GM23338 (cell line): ENCODE data around the gene MUC22. TPM values are rescaled to one million over a fixed set of nuclear protein-coding genes. Genes with fewer than 3 reads are reported as not detected.
A peak's percentile ranks its signal among the peaks of the same experiment; 100 is the strongest.

ENCODE experiments used
- ATAC-seq: fragments of 200-7000 bp; cut with Tn5 transposase; 3 replicates; pipeline ENCODE4 v1.9.1; 2020
- DNase-seq: peaks from one replicate; pipeline ENCODE4 v3.0.0-alpha.2; 2015; ENCODE audit warnings: low spot score
- H2AFZ ChIP-seq: fragments of 200-600 bp; sonication (generic); 2 replicates; pipeline ENCODE4 v1.8.0; 2016; ENCODE audit warnings: antibody characterized with exemption, mild to moderate bottlenecking, moderate library complexity
- H3F3A ChIP-seq: fragments of 200-600 bp; sonication (generic); replicated peaks from 2 replicates; pipeline ENCODE4 v1.8.0; 2017; ENCODE audit warnings: antibody characterized with exemption, mixed run types, low read depth
- H3K27ac ChIP-seq: fragments of 200-600 bp; sonication (generic); 2 replicates; pipeline ENCODE4 v1.6.1; 2016; ENCODE audit warnings: low read depth
- H3K27me3 ChIP-seq: fragments of 200-600 bp; sonication (generic); 2 replicates; pipeline ENCODE4 v1.8.0; 2016; ENCODE audit warnings: mild to moderate bottlenecking, mixed run types, moderate library complexity; ENCODE audit not compliant: insufficient read depth
- H3K36me3 ChIP-seq: fragments of 200-600 bp; sonication (generic); 2 replicates; pipeline ENCODE4 v1.8.0; 2016; ENCODE audit warnings: mild to moderate bottlenecking; ENCODE audit not compliant: insufficient read depth
- H3K4me1 ChIP-seq: fragments of 200-600 bp; sonication (generic); 2 replicates; pipeline ENCODE4 v1.8.0; 2016; ENCODE audit warnings: mild to moderate bottlenecking, moderate library complexity; ENCODE audit not compliant: insufficient read depth
- H3K4me2 ChIP-seq: fragments of 200-600 bp; sonication (generic); 2 replicates; pipeline ENCODE4 v1.7.1; 2017; ENCODE audit warnings: mixed run types
- H3K4me3 ChIP-seq: fragments of 200-600 bp; sonication (generic); 2 replicates; pipeline ENCODE4 v1.6.1; 2016; ENCODE audit warnings: mixed run types
- H3K79me2 ChIP-seq: fragments of 200-600 bp; sonication (generic); replicated peaks from 2 replicates; pipeline ENCODE4 v1.8.0; 2017; ENCODE audit warnings: mild to moderate bottlenecking; ENCODE audit not compliant: insufficient read depth
- H3K9me2 ChIP-seq: fragments of 200-600 bp; sonication (generic); 2 replicates; pipeline ENCODE4 v1.8.0; 2017; ENCODE audit not compliant: insufficient read depth
- H4K20me1 ChIP-seq: fragments of 200-600 bp; sonication (generic); replicated peaks from 2 replicates; pipeline ENCODE4 v1.8.0; 2017; ENCODE audit warnings: mild to moderate bottlenecking; ENCODE audit not compliant: insufficient read depth
- H3K27ac Mint-ChIP-seq: 2 replicates; pipeline ENCODE4 v1.8.0; 2020; ENCODE audit warnings: inconsistent platforms, mild to moderate bottlenecking, moderate library complexity, mixed read lengths
- H3K27me3 Mint-ChIP-seq: 3 replicates; pipeline ENCODE4 v1.8.0; 2022; ENCODE audit warnings: low read depth, mild to moderate bottlenecking, moderate library complexity, mixed read lengths, inconsistent platforms; ENCODE audit not compliant: insufficient read depth, poor library complexity
- H3K36me3 Mint-ChIP-seq: 3 replicates; pipeline ENCODE4 v1.8.0; 2021; ENCODE audit warnings: low read depth, mild to moderate bottlenecking, inconsistent platforms, moderate library complexity, mixed read lengths
- H3K4me1 Mint-ChIP-seq: 3 replicates; pipeline ENCODE4 v1.8.0; 2020; ENCODE audit warnings: mild to moderate bottlenecking, inconsistent platforms, mixed read lengths
- H3K4me3 Mint-ChIP-seq: 3 replicates; pipeline ENCODE4 v1.8.0; 2021; ENCODE audit warnings: moderate library complexity, mild to moderate bottlenecking, inconsistent platforms, mixed read lengths
- H3K9me3 Mint-ChIP-seq: 3 replicates; pipeline ENCODE4 v1.8.0; 2020; ENCODE audit warnings: moderate library complexity, mild to moderate bottlenecking, inconsistent platforms, mixed read lengths
- CREB1 ChIP-seq: fragments of 250-450 bp; sonication (Bioruptor Pico); IDR thresholded peaks from 2 replicates; pipeline ENCODE4 v1.5.0; 2020; ENCODE audit warnings: low read depth, mild to moderate bottlenecking, moderate library complexity
- CTCF ChIP-seq, 2 experiments: fragments of 200-600 bp in 1 of 2; sonication (generic) in 1 of 2; conservative IDR thresholded peaks; 2 replicates each; pipeline versions ENCODE4 v1.5.1 to v1.6.1; 2016 to 2017; ENCODE audit warnings: antibody characterized with exemption in 2 of 2, low read depth in 2 of 2, mild to moderate bottlenecking in 2 of 2, moderate library complexity in 1 of 2
- ETS1 ChIP-seq: IDR thresholded peaks from 2 replicates; pipeline ENCODE4 v1.6.1; 2016; ENCODE audit warnings: antibody characterized with exemption
- EZH2 ChIP-seq: fragments of 200-600 bp; sonication (generic); IDR thresholded peaks from one replicate; pipeline ENCODE4 v1.8.0; 2017; ENCODE audit warnings: antibody characterized with exemption, mild to moderate bottlenecking, low read depth; ENCODE audit not compliant: unreplicated experiment
- EZH2phosphoT487 ChIP-seq: fragments of 200-600 bp; sonication (generic); IDR thresholded peaks from one replicate; pipeline ENCODE4 v1.8.1; 2018; ENCODE audit warnings: antibody characterized with exemption; ENCODE audit not compliant: unreplicated experiment
- POLR2AphosphoS5 ChIP-seq: IDR thresholded peaks from 2 replicates; pipeline ENCODE4 v1.6.1; 2016; ENCODE audit warnings: antibody characterized with exemption, low read depth
- ZNF114 ChIP-seq: fragments of 250-450 bp; sonication (Bioruptor Pico); IDR thresholded peaks from 2 replicates; pipeline ENCODE4 v1.5.0; 2020; ENCODE audit warnings: mild to moderate bottlenecking, moderate library complexity
- ZNF462 ChIP-seq: fragments of 250-450 bp; sonication (Bioruptor Pico); IDR thresholded peaks from 2 replicates; pipeline ENCODE4 v1.5.0; 2020; ENCODE audit warnings: mild to moderate bottlenecking, moderate library complexity
- polyA plus RNA-seq: library from polyadenylated mRNA; unstranded; fragments of >200 nt; fragmentation: Nextera tagmentation; extraction: Ambion mirVana; gene quantifications from 2 replicates; pipeline ENCODE4 v1.2.1, GENCODE V29; 2016
- total RNA-seq: library from RNA; depleted of rRNA; stranded (reverse); fragments of >200 nt; shearing (Covaris generic); gene quantifications from 2 replicates; pipeline ENCODE4 v1.2.3, GENCODE V29; 2014

MUC22 gene
- total and polyA plus RNA-seq, 2 experiments from 2014 or later, result not detected

GRCh38 chr6:31008165-31008564 lies 2.1 kb upstream of the MUC22 start:
- H3K4me1 ChIP-seq, result no peaks in the 10 kb centered on the region
- peaks cover 6% of the 10 kb centered on the region for H3K27me3 Mint-ChIP-seq
- H3K4me3 ChIP-seq, result no peak overlapping the region
- H3K36me3 Mint-ChIP-seq, result no peaks in the 10 kb centered on the region
- no peak overlapping the region for H3K27ac Mint-ChIP-seq
- H3K79me2 ChIP-seq, result no peaks in the 10 kb centered on the region
- no peak overlapping the region for H3K4me2 ChIP-seq
- DNase-seq (peak; percentile 48), ATAC-seq (peak; percentile 74)
- TF ChIP-seq CTCF (conservative IDR thresholded peaks at IDR 0.05; ENCODE audit: low read depth in 2 of 2) (peak; percentile 35 to 54), EZH2 (no peak)
- no peak overlapping the region for H3K4me3 Mint-ChIP-seq
- no peak overlapping the region for H3K27ac ChIP-seq
- no peaks in the 10 kb centered on the region; the same call in 2 of the 3 replicates for H3K4me1 Mint-ChIP-seq
- peak overlapping the region; percentile 40; the same call in 1 of the 2 replicates for H2AFZ ChIP-seq
- H3F3A ChIP-seq, result no peaks in the 10 kb centered on the region
- H3K27me3 ChIP-seq, result no peaks in the 10 kb centered on the region
- H3K9me2 ChIP-seq, result no peaks in the 10 kb centered on the region
- no peaks in the 10 kb centered on the region for H4K20me1 ChIP-seq
- no peaks in the 10 kb centered on the region for H3K9me3 Mint-ChIP-seq
- H3K36me3 ChIP-seq, result no peaks in the 10 kb centered on the region

GRCh38 chr6:31009731-31010130 lies 543 bp upstream of the MUC22 start:
- no peak for TF ChIP-seq EZH2phosphoT487
- H3K36me3 Mint-ChIP-seq, result no peaks in the 10 kb centered on the region
- H3K9me3 Mint-ChIP-seq, result no peaks in the 10 kb centered on the region
- H3K27me3 ChIP-seq, result no peaks in the 10 kb centered on the region
- no peak overlapping the region for H3K27ac ChIP-seq
- H3K4me3 ChIP-seq, result no peak overlapping the region
- no peaks in the 10 kb centered on the region for H3K9me2 ChIP-seq
- no peaks in the 10 kb centered on the region for H3K36me3 ChIP-seq
- H3K4me1 ChIP-seq, result no peaks in the 10 kb centered on the region
- H3K27ac Mint-ChIP-seq, result no peak overlapping the region
- DNase-seq (no peak), ATAC-seq (no peak)
- H3F3A ChIP-seq, result no peaks in the 10 kb centered on the region
- no peaks in the 10 kb centered on the region; the same call in 2 of the 3 replicates for H3K4me1 Mint-ChIP-seq
- H3K4me2 ChIP-seq, result no peak overlapping the region
- no peaks in the 10 kb centered on the region for H3K79me2 ChIP-seq
- no peaks in the 10 kb centered on the region for H4K20me1 ChIP-seq
- H2AFZ ChIP-seq, result peak overlapping the region; percentile 78
- H3K27me3 Mint-ChIP-seq, result peaks cover 6% of the 10 kb centered on the region
- H3K4me3 Mint-ChIP-seq, result no peak overlapping the region

GRCh38 chr6:31011153-31011552 lies 879 bp downstream of the MUC22 start:
- Histone ChIP-seq H3K79me2 (no peaks in the 10 kb centered on the region), H3K36me3 (no peaks in the 10 kb centered on the region), H2AFZ (no peak overlapping the region), H3K4me3 (no peak overlapping the region), H3K27ac (no peak overlapping the region), H3F3A (no peaks in the 10 kb centered on the region), H3K4me1 (no peaks in the 10 kb centered on the region), H3K9me2 (no peaks in the 10 kb centered on the region), H4K20me1 (no peaks in the 10 kb centered on the region), H3K4me2 (no peak overlapping the region), H3K27me3 (no peaks in the 10 kb centered on the region)
- Mint-ChIP-seq H3K4me3 (no peak overlapping the region), H3K9me3 (peaks cover 5% of the 10 kb centered on the region), H3K36me3 (peaks cover 5% of the 10 kb centered on the region; the same call in 1 of the 3 replicates), H3K4me1 (no peaks in the 10 kb centered on the region), H3K27me3 (peaks cover 9% of the 10 kb centered on the region), H3K27ac (no peak overlapping the region)
- no peak for DNase-seq
- no peak for ATAC-seq
- TF ChIP-seq CREB1 (no peak), ZNF462 (CRISPR knock-in tag) (no peak), POLR2AphosphoS5 (no peak), ZNF114 (no peak), ETS1 (no peak), EZH2phosphoT487 (no peak), EZH2 (no peak)
